Measurements from ENCODE around the gene PYGO2.

GRCh38 chr1:154936555-154937084, 25.0 kb downstream of the PYGO2 start, which contains the start of gene PMVK:
- TF ChIP-seq CTCF (IDR thresholded peaks at IDR 0.05; ENCODE audit: low read depth, low read length) (peak; percentile 25), POLR2A (IDR thresholded peaks at IDR 0.05; ENCODE audit: extremely low read depth, insufficient read length) (peak; percentile 77)
- TF ChIP-seq, protein P1, sequence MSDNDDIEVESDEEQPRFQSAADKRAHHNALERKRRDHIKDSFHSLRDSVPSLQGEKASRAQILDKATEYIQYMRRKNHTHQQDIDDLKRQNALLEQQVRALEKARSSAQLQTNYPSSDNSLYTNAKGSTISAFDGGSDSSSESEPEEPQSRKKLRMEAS (IDR thresholded peaks at IDR 0.05; ENCODE audit: low read depth, low read length): peak; percentile 96
